NCI-H1092 treated with DMSO at 0.1 percent for 48 hours (cell line): Measurements from ENCODE around the gene ABL1.
A peak's percentile ranks its signal among the peaks of the same experiment; 100 is the strongest.

ENCODE experiments used
- DNase-seq: peaks from one replicate; lab custom pipeline; 2025; lab: John Stamatoyannopoulos, UW

Gene ABL1

GRCh38 chr9:130849356-130849755, 14.3 kb downstream of the ABL1 start:
- no peak for DNase-seq

GRCh38 chr9:130852801-130853200, 17.7 kb downstream of the ABL1 start:
- no peak for DNase-seq

GRCh38 chr9:130854092-130854491, 19.0 kb downstream of the ABL1 start:
- DNase-seq = no peak

- no peak for DNase-seq
Observed at GRCh38 chr9:130854835-130855234, 19.8 kb downstream of the ABL1 start.

- no peak for DNase-seq
Observed at GRCh38 chr9:130856474-130856873, 21.4 kb downstream of the ABL1 start.

GRCh38 chr9:130857864-130858738, 23.0 kb downstream of the ABL1 start:
- no peak for DNase-seq

GRCh38 chr9:130858739-130859705, 24.0 kb downstream of the ABL1 start:
- no peak for DNase-seq

- no peak for DNase-seq
Observed at GRCh38 chr9:130860458-130861316, 25.6 kb downstream of the ABL1 start.

- no peak for DNase-seq
Observed at GRCh38 chr9:130861372-130862180, 26.5 kb downstream of the ABL1 start.

- DNase-seq = no peak
Observed at GRCh38 chr9:130862217-130862616, 27.2 kb downstream of the ABL1 start.

GRCh38 chr9:130862747-130863146, 27.7 kb downstream of the ABL1 start:
- no peak for DNase-seq

GRCh38 chr9:130864541-130864940, 29.5 kb downstream of the ABL1 start:
- DNase-seq = no peak

- no peak for DNase-seq
Observed at GRCh38 chr9:130865921-130866320, 30.9 kb downstream of the ABL1 start.

GRCh38 chr9:130866474-130866965, 31.5 kb downstream of the ABL1 start:
- DNase-seq = peak; percentile 73

GRCh38 chr9:130867556-130867955, 32.5 kb downstream of the ABL1 start:
- no peak for DNase-seq

- DNase-seq = no peak
Observed at GRCh38 chr9:130868230-130868629, 33.2 kb downstream of the ABL1 start.

- peak; percentile 25 for DNase-seq
Observed at GRCh38 chr9:130869250-130869649, 34.2 kb downstream of the ABL1 start.

GRCh38 chr9:130870491-130871381, 35.7 kb downstream of the ABL1 start:
- DNase-seq = peak; percentile 73

GRCh38 chr9:130871395-130872062, 36.5 kb downstream of the ABL1 start:
- no peak for DNase-seq
